H1 (cell line): Measurements from ENCODE around the gene HMGA1. TPM values are rescaled to one million over a fixed set of nuclear protein-coding genes. Genes with fewer than 3 reads are reported as not detected.

Source experiments
- CTCF ChIA-PET: fragments of 300-600 bp; sonication (Branson Sonifier 250); formaldehyde crosslinking; loops from one replicate; lab custom pipeline; 2021; ENCODE audit not compliant: partially characterized antibody; lab: Charles Lee
- POLR2A ChIA-PET: fragments of 300-600 bp; sonication (Branson Sonifier 250); formaldehyde crosslinking; loops from one replicate; lab custom pipeline; 2021; ENCODE audit warnings: inconsistent platforms; ENCODE audit not compliant: partially characterized antibody; lab: Charles Lee
- DNase-seq, 2 experiments: peaks; one replicate each; pipeline versions ENCODE4 v3.0.0 to v3.0.0-alpha.2; 2010 to 2022; ENCODE audit warnings: low spot score in 2 of 2, low read depth in 1 of 2, mixed read lengths in 1 of 2
- FAIRE-seq: peaks from 2 replicates; lab custom pipeline; 2011; peaks lifted over from hg19 to GRCh38; lab: Jason Lieb, UNC
- H2AFZ ChIP-seq: 2 replicates; pipeline ENCODE4 v1.8.1; 2012; ENCODE audit warnings: low read length, inconsistent platforms
- H2AK5ac ChIP-seq: 2 replicates; pipeline ENCODE4 v1.6.1; 2013; ENCODE audit warnings: low read depth, low read length
- H2BK120ac ChIP-seq: replicated peaks from 2 replicates; pipeline ENCODE3; 2013; ENCODE audit warnings: low read depth, low read length, inconsistent platforms
- H2BK12ac ChIP-seq: 2 replicates; pipeline ENCODE4 v1.6.1; 2013; ENCODE audit warnings: low read depth, low read length
- H2BK15ac ChIP-seq: 2 replicates; pipeline ENCODE4 v1.6.1; 2013; ENCODE audit warnings: low read length
- H2BK20ac ChIP-seq: 2 replicates; pipeline ENCODE4 v1.6.1; 2013; ENCODE audit warnings: low read length
- H2BK5ac ChIP-seq: 2 replicates; pipeline ENCODE4 v1.6.1; 2013; ENCODE audit warnings: low read depth, low read length
- H3K14ac ChIP-seq: 2 replicates; pipeline ENCODE4 v1.6.1; 2013; ENCODE audit warnings: inconsistent platforms; ENCODE audit not compliant: insufficient read length
- H3K18ac ChIP-seq: 2 replicates; pipeline ENCODE4 v1.6.1; 2013; ENCODE audit warnings: low read length; ENCODE audit errors: extremely low read depth
- H3K23ac ChIP-seq: 2 replicates; pipeline ENCODE4 v1.6.1; 2013; ENCODE audit warnings: inconsistent platforms; ENCODE audit not compliant: insufficient read length
- H3K23me2 ChIP-seq: 2 replicates; pipeline ENCODE4 v1.6.1; 2013; ENCODE audit warnings: low read depth, low read length
- H3K27ac ChIP-seq: 2 replicates; pipeline ENCODE4 v1.6.1; 2011; ENCODE audit warnings: low read depth, low read length, inconsistent platforms
- H3K27me3 ChIP-seq, 4 experiments: replicated peaks in 1 of 4; 1 replicate in 1 of 4; 2 replicates in 3 of 4; pipeline versions ENCODE4 v1.6.1 to v1.8.1; 2011 to 2013; ENCODE audit warnings: low read length in 3 of 4, mild to moderate bottlenecking in 3 of 4, inconsistent platforms in 2 of 4, mixed read lengths in 2 of 4, moderate library complexity in 1 of 4; ENCODE audit not compliant: control insufficient read depth in 3 of 4, insufficient read depth in 3 of 4; ENCODE audit errors: extremely low read depth in 1 of 4
- H3K36me3 ChIP-seq, 4 experiments: 2 replicates each; pipeline versions ENCODE4 v1.6.1 to v1.8.1; 2011 to 2013; ENCODE audit warnings: mild to moderate bottlenecking in 4 of 4, low read length in 3 of 4, moderate library complexity in 2 of 4, control low read depth in 1 of 4, inconsistent platforms in 1 of 4; ENCODE audit not compliant: insufficient read depth in 4 of 4, control insufficient read depth in 2 of 4
- H3K4ac ChIP-seq: replicated peaks from 2 replicates; pipeline ENCODE3; 2013; ENCODE audit warnings: low read length, low read depth, mixed read lengths, inconsistent platforms; ENCODE audit not compliant: insufficient read length
- H3K4me1 ChIP-seq, 4 experiments: replicated peaks in 1 of 4; 1 replicate in 1 of 4; 2 replicates in 3 of 4; pipeline versions ENCODE4 v1.6.1 to v1.8.1; 2011 to 2013; ENCODE audit warnings: low read length in 3 of 4, inconsistent platforms in 2 of 4, mixed read lengths in 1 of 4; ENCODE audit not compliant: insufficient read depth in 4 of 4, control insufficient read depth in 3 of 4
- H3K4me2 ChIP-seq, 2 experiments: 2 replicates each; pipeline versions ENCODE4 v1.6.1 to v1.8.1; 2011 to 2013; ENCODE audit warnings: low read depth in 2 of 2, low read length in 2 of 2, control low read depth in 1 of 2, inconsistent platforms in 1 of 2, mild to moderate bottlenecking in 1 of 2; ENCODE audit not compliant: insufficient read depth in 1 of 2
- H3K4me3 ChIP-seq, 4 experiments: fragments of 200-600, 300-600 bp in 1 of 4; sonication (generic), shearing (Covaris generic), sonication (Bioruptor Twin) in 1 of 4; 2 replicates each; pipeline versions ENCODE4 v1.5.1 to v1.8.1; 2011 to 2016; ENCODE audit warnings: low read length in 4 of 4, low read depth in 3 of 4, control low read depth in 2 of 4, inconsistent platforms in 2 of 4, mild to moderate bottlenecking in 2 of 4, mixed read lengths in 1 of 4, moderate library complexity in 1 of 4; ENCODE audit not compliant: insufficient read depth in 2 of 4; ENCODE audit errors: extremely low read depth in 1 of 4
- H3K56ac ChIP-seq: replicated peaks from 2 replicates; pipeline ENCODE3; 2013; ENCODE audit warnings: low read depth, mild to moderate bottlenecking, mixed read lengths, low read length, inconsistent platforms; ENCODE audit not compliant: insufficient read length
- H3K79me1 ChIP-seq: 2 replicates; pipeline ENCODE4 v1.6.1; 2013; ENCODE audit warnings: low read depth, low read length, control low read depth
- H3K79me2 ChIP-seq, 2 experiments: 2 replicates each; pipeline versions ENCODE4 v1.6.1 to v1.8.1; 2012 to 2013; ENCODE audit warnings: low read length in 2 of 2, mild to moderate bottlenecking in 2 of 2, inconsistent platforms in 1 of 2; ENCODE audit not compliant: insufficient read depth in 2 of 2, control insufficient read depth in 1 of 2
- H3K9ac ChIP-seq, 4 experiments: replicated peaks in 1 of 4; 1 replicate in 1 of 4; 2 replicates in 3 of 4; pipeline versions ENCODE4 v1.6.1 to v1.8.1; 2011 to 2013; ENCODE audit warnings: low read depth in 3 of 4, low read length in 3 of 4, control low read depth in 2 of 4, mild to moderate bottlenecking in 2 of 4, moderate library complexity in 2 of 4, inconsistent platforms in 1 of 4; ENCODE audit errors: extremely low read depth in 1 of 4
- H3K9me3 ChIP-seq, 2 experiments: 2 replicates each; pipeline versions ENCODE4 v1.6.1 to v1.8.1; 2012 to 2013; ENCODE audit warnings: mild to moderate bottlenecking in 2 of 2, moderate library complexity in 2 of 2, control low read depth in 1 of 2, inconsistent platforms in 1 of 2, low read depth in 1 of 2, low read length in 1 of 2, mixed read lengths in 1 of 2; ENCODE audit not compliant: insufficient read depth in 2 of 2
- H4K20me1 ChIP-seq, 2 experiments: replicated peaks in 1 of 2; 2 replicates each; pipeline versions ENCODE3 to v1.8.1; 2011 to 2013; ENCODE audit warnings: inconsistent platforms in 2 of 2, low read length in 2 of 2, mild to moderate bottlenecking in 1 of 2; ENCODE audit not compliant: insufficient read depth in 2 of 2, control insufficient read depth in 1 of 2
- H4K5ac ChIP-seq: 2 replicates; pipeline ENCODE4 v1.6.1; 2013; ENCODE audit warnings: low read length, low read depth, mixed read lengths, inconsistent platforms; ENCODE audit not compliant: insufficient read length
- H4K8ac ChIP-seq: 2 replicates; pipeline ENCODE4 v1.8.0; 2013; ENCODE audit warnings: mild to moderate bottlenecking, moderate library complexity, low read length, inconsistent platforms; ENCODE audit not compliant: insufficient read depth; ENCODE audit errors: extremely low read depth
- H4K91ac ChIP-seq: replicated peaks from 2 replicates; pipeline ENCODE3; 2013; ENCODE audit warnings: low read length, mixed read lengths, inconsistent platforms; ENCODE audit not compliant: insufficient read length
- FOSL1 ChIP-seq: IDR thresholded peaks from 2 replicates; pipeline ENCODE4 v1.6.1; 2011; ENCODE audit warnings: mild to moderate bottlenecking, low read depth, low read length, moderate library complexity; ENCODE audit not compliant: insufficient read depth
- HDAC2 ChIP-seq, 2 experiments: fragments of 300-600 bp in 1 of 2; sonication (generic) in 1 of 2; IDR thresholded peaks; 2 replicates each; pipeline ENCODE4 v1.6.1; 2011 to 2012; ENCODE audit warnings: low read depth in 2 of 2, low read length in 2 of 2, mild to moderate bottlenecking in 2 of 2, moderate library complexity in 2 of 2, borderline replicate concordance in 1 of 2, inconsistent platforms in 1 of 2
- HDAC6 ChIP-seq: IDR thresholded peaks from one replicate; pipeline ENCODE4 v1.7.1; 2012; ENCODE audit warnings: low read depth, mild to moderate bottlenecking, inconsistent platforms, low read length, moderate library complexity
- JUND ChIP-seq: IDR thresholded peaks from 2 replicates; pipeline ENCODE4 v1.6.1; 2011; ENCODE audit warnings: mild to moderate bottlenecking, improper control_type of control experiment, low read length
- RNF2 ChIP-seq: fragments of 200-900, 300-1000 bp; sonication (generic); IDR thresholded peaks from 2 replicates; pipeline ENCODE4 v1.7.1; 2016; ENCODE audit warnings: borderline replicate concordance, low read depth, mild to moderate bottlenecking, antibody characterized with exemption, low read length; ENCODE audit not compliant: poor library complexity, severe bottlenecking; ENCODE audit errors: missing control alignments
- ZNF274 ChIP-seq: IDR thresholded peaks from 2 replicates; pipeline ENCODE4 v1.7.0; 2012; ENCODE audit warnings: low read length, borderline replicate concordance; ENCODE audit errors: extremely low read depth
- WGBS, 2 experiments: shearing (Covaris generic) in 1 of 2; methylation state at CpG; one replicate each; pipeline versions ENCODE4 v1.1.6 to v1.1.7; 2013 to 2015; ENCODE audit warnings: low lambda C conversion rate in 2 of 2, mixed read lengths in 2 of 2, inconsistent platforms in 1 of 2, low coverage in 1 of 2, missing lambda C conversion rate in 1 of 2; ENCODE audit not compliant: insufficient replicate concordance in 2 of 2, insufficient coverage in 1 of 2, insufficient read length in 1 of 2; ENCODE audit errors: extremely low coverage in 1 of 2, missing lambda C conversion rate in 1 of 2; 5-methylcytosine and 5-hydroxymethylcytosine counted together
- polyA plus RNA-seq, 7 experiments: library from polyadenylated mRNA; depleted of rRNA in 3 of 7; stranded (reverse) in 5 of 7; unstranded in 2 of 7; fragments of >200 nt in 5 of 7; fragments of 200-250 nt in 2 of 7; gene quantifications; 1 replicate in 5 of 7; 2 replicates in 1 of 7; 4 replicates in 1 of 7; pipeline versions ENCODE4 v1.2.1 to v1.2.3, GENCODE V29; 2011 to 2013; ENCODE audit warnings: missing spikeins in 2 of 7, mixed read lengths in 2 of 7
- total RNA-seq: library from RNA; stranded (reverse); fragmentation: NEBNext Ultra II Directional; extraction: Animal tissue kit (Norgen Biotek cat#: 25700); gene quantifications from 2 replicates; pipeline ENCODE4 v1.2.1, GENCODE V29; 2021
- TF ChIP-seq, protein P1 (sequence below): IDR thresholded peaks from 2 replicates; pipeline ENCODE4 v1.6.1; 2012; ENCODE audit warnings: low read length, inconsistent platforms

The HMGA1 gene
- total and polyA plus RNA-seq, 2 of the 8 experiments (the other 6 are each of a cell fraction or from before 2014, with no cell fraction given), result 1,557 to 2,636 TPM

DNA sequence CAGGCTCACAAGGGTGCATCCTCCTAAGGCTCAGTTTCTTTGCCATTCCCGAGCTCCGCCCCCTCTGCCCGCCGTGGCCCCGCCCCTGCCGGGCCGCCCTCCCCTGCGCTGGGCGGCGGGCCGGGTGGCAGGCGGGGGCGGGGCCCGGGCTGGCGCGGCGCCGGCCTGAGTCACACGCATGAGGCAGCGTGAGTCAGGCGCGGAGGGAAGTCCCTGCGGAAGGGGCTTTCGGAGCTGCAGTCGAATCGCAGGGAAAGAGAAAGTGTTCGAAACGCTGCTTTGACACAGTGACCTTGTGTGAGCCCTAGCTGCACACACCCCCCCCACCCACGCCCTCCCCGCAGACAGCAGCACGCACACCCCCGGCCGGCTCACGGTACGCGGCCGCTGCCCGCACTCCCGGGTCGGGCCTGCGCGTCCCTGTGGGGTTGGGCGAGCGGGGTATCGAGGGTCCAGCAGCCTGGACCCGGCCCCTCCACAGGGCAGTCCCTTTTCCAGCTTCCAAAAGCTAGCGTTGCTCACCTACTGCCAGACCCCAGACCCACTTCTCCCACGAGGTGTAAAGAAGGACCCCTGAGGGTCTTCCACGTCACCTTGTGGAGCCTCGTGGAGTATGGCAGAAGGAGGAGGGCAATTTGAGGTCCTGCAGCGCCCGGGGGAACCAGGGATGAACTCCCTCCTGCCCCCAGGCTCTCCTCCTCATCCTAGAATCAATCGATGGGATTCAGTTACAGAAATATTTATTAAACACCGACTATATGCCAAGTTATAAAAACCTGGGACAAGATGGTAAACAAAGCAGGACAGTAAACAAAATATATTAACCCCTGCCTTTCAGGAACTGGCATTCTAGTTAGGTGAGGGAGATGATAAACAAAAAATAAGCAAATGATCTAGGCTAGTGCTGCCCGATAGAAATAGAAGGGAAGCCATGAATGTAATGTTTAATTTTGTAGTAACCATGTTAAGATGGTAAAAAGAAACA, 12.4 kb upstream of the HMGA1 start:
- FAIRE-seq (no peak), DNase-seq (peak in 1 of 2 experiments; percentile 95)
- H4K5ac ChIP-seq, result peak overlapping the region; percentile 38
- H3K18ac ChIP-seq, result peak overlapping the region; percentile 98
- H3K4me2 ChIP-seq, result peak overlapping the region; percentile 83 to 90
- peak overlapping the region; percentile 96 for H2BK5ac ChIP-seq
- H3K9me3 ChIP-seq, result no peaks in the 10 kb centered on the region
- H2BK120ac ChIP-seq, result no peak overlapping the region
- H3K56ac ChIP-seq, result no peak overlapping the region
- peak overlapping the region; percentile 61 for H4K91ac ChIP-seq
- H3K79me2 ChIP-seq, result no peaks in the 10 kb centered on the region
- peaks cover 4% of the 10 kb centered on the region; the same call in 1 of the 2 replicates for H3K23me2 ChIP-seq
- CTCF ChIA-PET, result interaction anchor here (0.8 to 3.6 kb wide), 6 partner anchors 13 to 47 kb away, joined by 3 to 24 read pairs (median 4); partner anchors contain the start of gene HMGA1
- H2BK15ac ChIP-seq, result no peak overlapping the region
- H3K27ac ChIP-seq, result peak overlapping the region; percentile 67
- peak overlapping the region; percentile 54; the same call in 1 of the 2 replicates for H4K8ac ChIP-seq
- peak overlapping the region; percentile 28 to 57 (median 36) for H3K4me3 ChIP-seq
- peaks cover 10 to 37% (median 30%) of the 10 kb centered on the region in 4 experiments for H3K4me1 ChIP-seq
- no peaks in the 10 kb centered on the region for H3K27me3 ChIP-seq
- no peak overlapping the region for H3K23ac ChIP-seq
- H2BK20ac ChIP-seq, result peak overlapping the region; percentile 29
- H3K79me1 ChIP-seq, result no peaks in the 10 kb centered on the region
- H2AK5ac ChIP-seq, result peak overlapping the region; percentile 91; the same call in 1 of the 2 replicates
- peak overlapping the region; percentile 10 to 64 (median 48) for H3K9ac ChIP-seq
- peak overlapping the region; percentile 97; the same call in 1 of the 2 replicates for H2AFZ ChIP-seq
- peak overlapping the region; percentile 94 for H2BK12ac ChIP-seq
- H4K20me1 ChIP-seq, result no peaks in the 10 kb centered on the region
- POLR2A ChIA-PET, result interaction anchor here (0.8 to 7.1 kb wide), 17 partner anchors 9 to 307 kb away, joined by 3 to 144 read pairs (median 7); partner anchors contain the start of genes HMGA1 and RPS10
- peak overlapping the region; percentile 4 for H3K4ac ChIP-seq
- 30% methylated on average over 14 of the region's 55 CpGs; no CpG with 5 or more reads in 1 of the 2 experiments for WGBS, 2 experiments
- no peak overlapping the region for H3K14ac ChIP-seq
- no peaks in the 10 kb centered on the region for H3K36me3 ChIP-seq
- no peak for TF ChIP-seq FOSL1
- TF ChIP-seq RNF2, result no peak
- TF ChIP-seq, protein P1, sequence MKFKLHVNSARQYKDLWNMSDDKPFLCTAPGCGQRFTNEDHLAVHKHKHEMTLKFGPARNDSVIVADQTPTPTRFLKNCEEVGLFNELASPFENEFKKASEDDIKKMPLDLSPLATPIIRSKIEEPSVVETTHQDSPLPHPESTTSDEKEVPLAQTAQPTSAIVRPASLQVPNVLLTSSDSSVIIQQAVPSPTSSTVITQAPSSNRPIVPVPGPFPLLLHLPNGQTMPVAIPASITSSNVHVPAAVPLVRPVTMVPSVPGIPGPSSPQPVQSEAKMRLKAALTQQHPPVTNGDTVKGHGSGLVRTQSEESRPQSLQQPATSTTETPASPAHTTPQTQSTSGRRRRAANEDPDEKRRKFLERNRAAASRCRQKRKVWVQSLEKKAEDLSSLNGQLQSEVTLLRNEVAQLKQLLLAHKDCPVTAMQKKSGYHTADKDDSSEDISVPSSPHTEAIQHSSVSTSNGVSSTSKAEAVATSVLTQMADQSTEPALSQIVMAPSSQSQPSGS, result no peak
- TF ChIP-seq HDAC2 (IDR thresholded peaks at IDR 0.05; ENCODE audit: borderline replicate concordance in 1 of 2, low read depth in 2 of 2, low read length in 2 of 2), result no peak
- peak; percentile 57; the same call in 1 of the 2 replicates for TF ChIP-seq JUND
- no peak for TF ChIP-seq ZNF274
- TF ChIP-seq HDAC6, result no peak
